ENCODE measurements around the gene MOGAT2. TPM values are rescaled to one million over a fixed set of nuclear protein-coding genes. Genes with fewer than 3 reads are reported as not detected.

Gene MOGAT2
- total RNA-seq, 1 donor from 2014 or later: not detected

- no peak overlapping the region for H3K4me2 ChIP-seq (ENCODE audit: low read length)
- no peaks in the 10 kb centered on the region for H3K79me2 ChIP-seq (ENCODE audit: insufficient read depth, low read length)
- Mint-ChIP-seq H3K27me3 (ENCODE audit: low read depth, unreplicated experiment) (peaks cover 53% of the 10 kb centered on the region), H3K9me3 (ENCODE audit: unreplicated experiment) (peaks cover 9% of the 10 kb centered on the region), H3K27ac (ENCODE audit: unreplicated experiment) (no peak overlapping the region), H3K4me3 (ENCODE audit: unreplicated experiment) (no peak overlapping the region), H3K4me1 (ENCODE audit: low read depth, unreplicated experiment) (no peaks in the 10 kb centered on the region), H3K36me3 (ENCODE audit: low read depth, unreplicated experiment) (peaks cover 4% of the 10 kb centered on the region)
- no peak for TF ChIP-seq CTCF (IDR thresholded peaks at IDR 0.05; ENCODE audit: insufficient read depth, low read depth, low read length)
- no peak for TF ChIP-seq EZH2 (IDR thresholded peaks at IDR 0.05; ENCODE audit: insufficient read depth, low read length)
- no peaks in the 10 kb centered on the region for H4K20me1 ChIP-seq (ENCODE audit: insufficient read depth, low read length)
- H3K9ac ChIP-seq (ENCODE audit: low read length): no peak overlapping the region
- H2AFZ ChIP-seq (ENCODE audit: low read depth, low read length): no peak overlapping the region
- no peaks in the 10 kb centered on the region for H3K36me3 ChIP-seq (ENCODE audit: insufficient read depth, low read length)
- no peak overlapping the region for H3K27ac ChIP-seq (ENCODE audit: low read depth, low read length)
- H3K4me3 ChIP-seq (ENCODE audit: insufficient read depth, low read depth, low read length): no peak overlapping the region
- FAIRE-seq (no peak), DNase-seq (ENCODE audit: low read depth) (peak; percentile 47)
- no peaks in the 10 kb centered on the region for H3K4me1 ChIP-seq (ENCODE audit: insufficient read depth, low read length)
- peaks cover 47% of the 10 kb centered on the region for H3K27me3 ChIP-seq (ENCODE audit: insufficient read depth, low read length)
- no peaks in the 10 kb centered on the region for H3K9me3 ChIP-seq (ENCODE audit: insufficient read depth, low read depth, low read length)
Measured at GRCh38 chr11:75673977-75674582, 43.6 kb upstream of the MOGAT2 start.

- Histone ChIP-seq H3K4me1 (ENCODE audit: insufficient read depth, low read length) (no peaks in the 10 kb centered on the region), H3K9ac (ENCODE audit: low read length) (no peak overlapping the region), H3K36me3 (ENCODE audit: insufficient read depth, low read length) (no peaks in the 10 kb centered on the region), H3K4me3 (ENCODE audit: insufficient read depth, low read depth, low read length) (no peak overlapping the region), H3K27me3 (ENCODE audit: insufficient read depth, low read length) (peaks cover 23% of the 10 kb centered on the region), H3K9me3 (ENCODE audit: insufficient read depth, low read depth, low read length) (no peaks in the 10 kb centered on the region), H3K79me2 (ENCODE audit: insufficient read depth, low read length) (no peaks in the 10 kb centered on the region), H3K4me2 (ENCODE audit: low read length) (no peak overlapping the region), H3K27ac (ENCODE audit: low read depth, low read length) (no peak overlapping the region), H4K20me1 (ENCODE audit: insufficient read depth, low read length) (no peaks in the 10 kb centered on the region), H2AFZ (ENCODE audit: low read depth, low read length) (no peak overlapping the region)
- TF ChIP-seq EZH2 (IDR thresholded peaks at IDR 0.05; ENCODE audit: insufficient read depth, low read length): no peak
- no peak for TF ChIP-seq CTCF (IDR thresholded peaks at IDR 0.05; ENCODE audit: insufficient read depth, low read depth, low read length)
- H3K4me1 Mint-ChIP-seq (ENCODE audit: low read depth, unreplicated experiment): no peaks in the 10 kb centered on the region
- H3K4me3 Mint-ChIP-seq (ENCODE audit: unreplicated experiment): no peak overlapping the region
- FAIRE-seq: no peak
- H3K36me3 Mint-ChIP-seq (ENCODE audit: low read depth, unreplicated experiment): no peaks in the 10 kb centered on the region
- DNase-seq (ENCODE audit: low read depth): no peak
- H3K27me3 Mint-ChIP-seq (ENCODE audit: low read depth, unreplicated experiment): peaks cover 26% of the 10 kb centered on the region
- peaks cover 6% of the 10 kb centered on the region for H3K9me3 Mint-ChIP-seq (ENCODE audit: unreplicated experiment)
- H3K27ac Mint-ChIP-seq (ENCODE audit: unreplicated experiment): no peak overlapping the region
Measured at GRCh38 chr11:75677275-75677674, 40.4 kb upstream of the MOGAT2 start.

- Mint-ChIP-seq H3K36me3 (ENCODE audit: low read depth, unreplicated experiment) (no peaks in the 10 kb centered on the region), H3K27ac (ENCODE audit: unreplicated experiment) (no peak overlapping the region), H3K9me3 (ENCODE audit: unreplicated experiment) (peaks cover 6% of the 10 kb centered on the region), H3K27me3 (ENCODE audit: low read depth, unreplicated experiment) (peaks cover 21% of the 10 kb centered on the region), H3K4me3 (ENCODE audit: unreplicated experiment) (no peak overlapping the region), H3K4me1 (ENCODE audit: low read depth, unreplicated experiment) (no peaks in the 10 kb centered on the region)
- FAIRE-seq (no peak), DNase-seq (ENCODE audit: low read depth) (no peak)
- no peak overlapping the region for H3K4me2 ChIP-seq (ENCODE audit: low read length)
- TF ChIP-seq CTCF (IDR thresholded peaks at IDR 0.05; ENCODE audit: insufficient read depth, low read depth, low read length): no peak
- TF ChIP-seq EZH2 (IDR thresholded peaks at IDR 0.05; ENCODE audit: insufficient read depth, low read length): no peak
- no peaks in the 10 kb centered on the region for H4K20me1 ChIP-seq (ENCODE audit: insufficient read depth, low read length)
- no peak overlapping the region for H3K4me3 ChIP-seq (ENCODE audit: insufficient read depth, low read depth, low read length)
- H3K79me2 ChIP-seq (ENCODE audit: insufficient read depth, low read length): no peaks in the 10 kb centered on the region
- no peak overlapping the region for H3K9ac ChIP-seq (ENCODE audit: low read length)
- H3K9me3 ChIP-seq (ENCODE audit: insufficient read depth, low read depth, low read length): no peaks in the 10 kb centered on the region
- no peaks in the 10 kb centered on the region for H3K4me1 ChIP-seq (ENCODE audit: insufficient read depth, low read length)
- no peak overlapping the region for H3K27ac ChIP-seq (ENCODE audit: low read depth, low read length)
- H3K36me3 ChIP-seq (ENCODE audit: insufficient read depth, low read length): no peaks in the 10 kb centered on the region
- no peak overlapping the region for H2AFZ ChIP-seq (ENCODE audit: low read depth, low read length)
- H3K27me3 ChIP-seq (ENCODE audit: insufficient read depth, low read length): peaks cover 23% of the 10 kb centered on the region
Measured at GRCh38 chr11:75677909-75678308, 39.7 kb upstream of the MOGAT2 start.

Data from astrocyte (in vitro differentiated cells and primary cell).